Chondrocyte (in vitro differentiated cells): Measurements from ENCODE around the gene GALNT17. TPM values are rescaled to one million over a fixed set of nuclear protein-coding genes. Genes with fewer than 3 reads are reported as not detected.

Source experiments
- DNase-seq: peaks from one replicate; pipeline ENCODE4 v3.0.0; 2021; ENCODE audit warnings: mixed read lengths, low spot score
- H3K27ac Mint-ChIP-seq: one replicate; pipeline ENCODE4 v1.8.0; 2021; ENCODE audit warnings: mild to moderate bottlenecking, moderate library complexity, mixed read lengths; ENCODE audit not compliant: unreplicated experiment
- H3K27me3 Mint-ChIP-seq: 2 replicates; pipeline ENCODE4 v1.8.0; 2021; ENCODE audit warnings: low read depth, mixed read lengths
- H3K36me3 Mint-ChIP-seq: 2 replicates; pipeline ENCODE4 v1.8.0; 2021; ENCODE audit warnings: low read depth, mixed read lengths
- H3K4me1 Mint-ChIP-seq: 2 replicates; pipeline ENCODE4 v1.8.0; 2021; ENCODE audit warnings: low read depth, mild to moderate bottlenecking, mixed read lengths
- H3K4me3 Mint-ChIP-seq: one replicate; pipeline ENCODE4 v1.8.0; 2021; ENCODE audit warnings: mild to moderate bottlenecking, moderate library complexity, mixed read lengths; ENCODE audit not compliant: unreplicated experiment
- H3K9me3 Mint-ChIP-seq: 2 replicates; pipeline ENCODE4 v1.8.0; 2021; ENCODE audit warnings: low read depth, mixed read lengths
- CTCF ChIP-seq: fragments of 200-600 bp; sonication (generic); IDR thresholded peaks from 2 replicates; pipeline ENCODE4 v1.5.0; 2021; ENCODE audit warnings: antibody characterized with exemption, mild to moderate bottlenecking, moderate library complexity
- total RNA-seq: library from RNA; stranded (reverse); gene quantifications from 3 replicates; pipeline ENCODE4 v1.2.1, GENCODE V29; 2021

Gene GALNT17
- total RNA-seq, 1 donor from 2014 or later, result 24.4 TPM

DNA sequence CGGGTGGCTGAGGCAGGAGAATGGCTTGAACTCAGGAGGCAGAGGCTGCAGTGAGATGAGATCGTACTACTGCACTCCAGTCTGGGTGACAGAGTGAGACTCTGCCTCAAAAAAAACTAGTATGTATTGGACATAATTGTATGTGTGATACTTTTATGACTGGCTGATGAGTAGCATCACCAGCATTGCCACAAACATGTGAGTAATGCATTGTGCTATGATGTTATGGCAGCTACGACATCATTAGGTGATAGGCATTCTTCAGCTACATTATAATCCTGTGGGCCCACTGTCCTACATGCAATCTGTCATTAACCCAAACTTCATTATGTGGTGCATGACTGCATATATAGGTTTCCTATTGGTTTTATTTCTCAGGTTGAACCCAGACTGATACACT is 352.4 kb downstream of the GALNT17 start:
- no peaks in the 10 kb centered on the region for H3K27me3 Mint-ChIP-seq
- H3K36me3 Mint-ChIP-seq, result peaks cover 2% of the 10 kb centered on the region
- peaks cover 33% of the 10 kb centered on the region for H3K4me1 Mint-ChIP-seq
- no peak for TF ChIP-seq CTCF
- no peak overlapping the region for H3K4me3 Mint-ChIP-seq
- no peaks in the 10 kb centered on the region for H3K9me3 Mint-ChIP-seq
- no peak for DNase-seq
- no peak overlapping the region for H3K27ac Mint-ChIP-seq

- DNase-seq, result no peak
- Mint-ChIP-seq H3K4me3 (no peak overlapping the region), H3K27ac (no peak overlapping the region)
These were observed 353.6 kb downstream of the GALNT17 start for GRCh38 chr7:71485586-71485985.

DNA sequence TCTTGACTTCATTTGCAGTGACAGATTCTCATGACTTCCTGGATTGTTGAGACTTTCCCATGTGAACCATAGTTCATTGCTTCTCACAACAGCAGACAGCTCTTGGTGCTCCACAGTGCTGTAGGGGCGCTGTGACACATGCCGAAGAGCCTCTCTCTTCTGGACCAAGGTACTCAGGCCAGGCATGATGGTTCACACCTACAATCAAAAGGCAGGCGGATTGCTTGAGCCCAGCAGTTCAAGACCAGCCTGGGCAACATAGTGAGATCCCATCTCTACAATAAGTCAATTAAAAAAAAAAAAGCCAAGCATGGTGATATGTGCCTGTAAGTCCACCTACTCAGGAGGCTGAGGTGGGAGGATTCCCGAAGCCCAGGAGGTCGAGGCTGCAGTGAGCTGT is 354.5 kb downstream of the GALNT17 start:
- Mint-ChIP-seq H3K9me3 (no peaks in the 10 kb centered on the region), H3K36me3 (peaks cover 2% of the 10 kb centered on the region), H3K27me3 (no peaks in the 10 kb centered on the region), H3K4me3 (no peak overlapping the region), H3K4me1 (peaks cover 16% of the 10 kb centered on the region), H3K27ac (peak overlapping the region; percentile 96)
- no peak for TF ChIP-seq CTCF
- no peak for DNase-seq

More at GRCh38 chr7:71485586-71485985, 353.6 kb downstream of the GALNT17 start:
- Mint-ChIP-seq H3K9me3 (no peaks in the 10 kb centered on the region), H3K4me1 (peaks cover 23% of the 10 kb centered on the region), H3K36me3 (peaks cover 2% of the 10 kb centered on the region), H3K27me3 (no peaks in the 10 kb centered on the region)
- no peak for TF ChIP-seq CTCF

- Mint-ChIP-seq H3K4me1 (peaks cover 16% of the 10 kb centered on the region), H3K4me3 (no peak overlapping the region), H3K36me3 (peaks cover 2% of the 10 kb centered on the region), H3K9me3 (no peaks in the 10 kb centered on the region), H3K27me3 (no peaks in the 10 kb centered on the region), H3K27ac (peak overlapping the region; percentile 96)
- peak; percentile 22 for TF ChIP-seq CTCF
- no peak for DNase-seq
These were observed 355.1 kb downstream of the GALNT17 start for GRCh38 chr7:71486856-71487628.

DNA sequence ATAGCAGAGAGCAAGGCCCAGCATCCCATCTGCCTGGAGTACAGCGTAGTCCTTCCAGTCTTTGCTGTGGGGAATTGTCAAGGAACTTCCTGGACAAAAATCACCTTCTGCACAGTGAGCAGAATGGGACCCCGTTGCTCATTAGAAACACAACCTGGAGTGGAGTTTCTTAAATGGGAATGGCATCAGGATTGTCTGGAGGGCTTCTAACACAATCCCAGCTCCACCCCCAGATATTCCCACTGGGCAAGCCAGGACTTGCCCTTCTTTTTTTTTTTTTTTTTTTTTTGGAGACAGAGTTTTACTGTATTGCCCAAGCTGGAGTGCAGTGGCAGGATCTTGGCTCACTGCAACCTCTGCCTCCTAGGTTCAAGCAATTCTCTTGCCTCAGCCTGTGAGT is 356.4 kb downstream of the GALNT17 start:
- H3K36me3 Mint-ChIP-seq, result peaks cover 2% of the 10 kb centered on the region
- no peak for DNase-seq
- H3K27ac Mint-ChIP-seq, result no peak overlapping the region
- no peaks in the 10 kb centered on the region for H3K9me3 Mint-ChIP-seq
- H3K4me3 Mint-ChIP-seq, result no peak overlapping the region
- peaks cover 16% of the 10 kb centered on the region for H3K4me1 Mint-ChIP-seq
- no peak for TF ChIP-seq CTCF
- H3K27me3 Mint-ChIP-seq, result no peaks in the 10 kb centered on the region
